Measurements from ENCODE around the gene OPCML. TPM values are rescaled to one million over a fixed set of nuclear protein-coding genes. Genes with fewer than 3 reads are reported as not detected.

OPCML gene
- total RNA-seq, 1 donor from 2014 or later = 1.7 TPM

DNA sequence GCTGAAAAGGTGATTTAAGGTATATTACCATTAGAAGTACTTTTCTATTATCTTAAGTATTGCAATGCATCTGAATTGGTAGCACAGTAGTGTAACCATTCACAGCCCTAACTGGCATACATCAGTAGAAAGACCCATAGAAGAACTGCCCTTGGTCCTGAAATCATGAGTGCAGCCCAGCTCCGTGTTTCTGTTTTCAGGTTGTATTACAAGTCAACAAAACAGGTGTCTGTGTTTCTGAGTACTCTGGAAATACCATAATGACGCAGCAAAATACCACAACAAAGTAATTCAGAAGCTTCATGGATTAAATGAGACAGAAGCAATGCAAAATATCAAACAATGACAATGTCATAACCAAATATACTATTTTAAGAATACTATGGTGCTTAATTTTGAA is 226.3 kb downstream of the OPCML start:
- Mint-ChIP-seq H3K27me3 (peaks cover 3% of the 10 kb centered on the region), H3K9me3 (ENCODE audit: low read depth) (peaks cover 10% of the 10 kb centered on the region), H3K4me3 (ENCODE audit: low read depth) (no peak overlapping the region), H3K27ac (no peak overlapping the region), H3K4me1 (ENCODE audit: low read depth) (no peaks in the 10 kb centered on the region), H3K36me3 (ENCODE audit: insufficient read depth) (no peaks in the 10 kb centered on the region)
- no peak for DNase-seq (ENCODE audit: low spot score, unreplicated experiment)
- TF ChIP-seq, protein P1, sequence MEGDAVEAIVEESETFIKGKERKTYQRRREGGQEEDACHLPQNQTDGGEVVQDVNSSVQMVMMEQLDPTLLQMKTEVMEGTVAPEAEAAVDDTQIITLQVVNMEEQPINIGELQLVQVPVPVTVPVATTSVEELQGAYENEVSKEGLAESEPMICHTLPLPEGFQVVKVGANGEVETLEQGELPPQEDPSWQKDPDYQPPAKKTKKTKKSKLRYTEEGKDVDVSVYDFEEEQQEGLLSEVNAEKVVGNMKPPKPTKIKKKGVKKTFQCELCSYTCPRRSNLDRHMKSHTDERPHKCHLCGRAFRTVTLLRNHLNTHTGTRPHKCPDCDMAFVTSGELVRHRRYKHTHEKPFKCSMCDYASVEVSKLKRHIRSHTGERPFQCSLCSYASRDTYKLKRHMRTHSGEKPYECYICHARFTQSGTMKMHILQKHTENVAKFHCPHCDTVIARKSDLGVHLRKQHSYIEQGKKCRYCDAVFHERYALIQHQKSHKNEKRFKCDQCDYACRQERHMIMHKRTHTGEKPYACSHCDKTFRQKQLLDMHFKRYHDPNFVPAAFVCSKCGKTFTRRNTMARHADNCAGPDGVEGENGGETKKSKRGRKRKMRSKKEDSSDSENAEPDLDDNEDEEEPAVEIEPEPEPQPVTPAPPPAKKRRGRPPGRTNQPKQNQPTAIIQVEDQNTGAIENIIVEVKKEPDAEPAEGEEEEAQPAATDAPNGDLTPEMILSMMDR (IDR thresholded peaks at IDR 0.05; ENCODE audit: unreplicated experiment) = no peak

DNA sequence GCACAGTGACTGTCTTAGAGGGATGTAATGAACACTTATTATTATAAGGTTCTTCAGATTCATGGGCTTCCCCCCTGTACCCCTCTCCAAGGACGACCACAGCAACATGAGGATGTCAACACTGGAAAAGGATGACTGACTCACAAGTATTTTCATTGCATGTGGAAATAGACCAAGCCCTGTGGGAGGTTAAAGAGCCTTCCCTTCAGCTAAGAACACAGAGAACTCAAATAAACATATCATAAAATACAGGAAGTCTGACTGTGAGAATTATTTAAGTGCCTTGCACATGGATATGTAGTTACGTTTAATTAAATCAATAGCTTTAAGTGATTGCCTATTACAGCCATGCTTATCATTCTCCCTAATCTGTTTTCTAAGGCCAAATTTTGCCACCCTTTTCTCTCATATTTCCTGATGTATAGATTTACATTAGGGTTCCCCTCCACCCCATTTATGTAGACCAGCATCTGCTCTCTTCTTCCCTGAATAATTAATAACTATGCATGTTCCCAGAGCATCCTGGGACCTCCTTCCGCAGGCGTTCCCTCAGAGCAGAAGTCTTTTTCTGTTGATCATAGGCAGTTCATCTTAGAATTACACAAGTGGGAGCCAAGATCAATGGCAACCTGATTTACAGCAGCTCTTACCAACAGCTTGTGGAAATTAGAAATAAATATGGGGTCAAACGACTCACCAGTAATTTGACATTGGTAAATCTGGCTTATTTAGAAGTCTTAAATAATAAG is 226.9 kb downstream of the OPCML start:
- TF ChIP-seq, protein P1 (IDR thresholded peaks at IDR 0.05; ENCODE audit: unreplicated experiment) = no peak
- peaks cover 3% of the 10 kb centered on the region for H3K27me3 Mint-ChIP-seq

DNA sequence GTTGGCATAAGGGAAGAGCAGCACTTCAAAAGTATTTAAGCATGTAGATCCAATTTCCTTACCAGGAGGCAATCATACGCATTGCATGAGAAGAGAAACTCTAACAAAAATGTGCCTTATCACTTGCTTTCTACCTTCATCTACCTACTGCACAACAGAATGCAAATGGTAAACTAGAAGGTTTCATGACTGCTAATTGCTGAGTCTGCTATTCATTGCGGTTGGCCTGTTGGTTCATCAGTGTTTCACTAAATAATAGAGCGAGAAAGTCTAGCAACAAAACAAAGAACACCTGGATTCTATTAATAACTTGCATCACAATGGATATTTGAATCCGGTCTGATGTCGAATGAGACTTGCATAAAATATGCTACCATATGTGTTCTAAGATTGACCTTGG is 229.0 kb downstream of the OPCML start:
- Mint-ChIP-seq H3K36me3 (ENCODE audit: insufficient read depth) (no peaks in the 10 kb centered on the region), H3K27ac (no peak overlapping the region), H3K27me3 (peaks cover 3% of the 10 kb centered on the region), H3K9me3 (ENCODE audit: low read depth) (peaks cover 3% of the 10 kb centered on the region), H3K4me1 (ENCODE audit: low read depth) (no peaks in the 10 kb centered on the region), H3K4me3 (ENCODE audit: low read depth) (no peak overlapping the region)
- no peak for DNase-seq (ENCODE audit: low spot score, unreplicated experiment)
- TF ChIP-seq, protein P1 (IDR thresholded peaks at IDR 0.05; ENCODE audit: unreplicated experiment) = no peak

More for the DNA sequence above, 226.9 kb downstream of the OPCML start:
- Mint-ChIP-seq H3K9me3 (ENCODE audit: low read depth) (peaks cover 10% of the 10 kb centered on the region), H3K4me3 (ENCODE audit: low read depth) (no peak overlapping the region), H3K4me1 (ENCODE audit: low read depth) (no peaks in the 10 kb centered on the region), H3K27ac (no peak overlapping the region), H3K36me3 (ENCODE audit: insufficient read depth) (no peaks in the 10 kb centered on the region)
- no peak for DNase-seq (ENCODE audit: low spot score, unreplicated experiment)

DNA sequence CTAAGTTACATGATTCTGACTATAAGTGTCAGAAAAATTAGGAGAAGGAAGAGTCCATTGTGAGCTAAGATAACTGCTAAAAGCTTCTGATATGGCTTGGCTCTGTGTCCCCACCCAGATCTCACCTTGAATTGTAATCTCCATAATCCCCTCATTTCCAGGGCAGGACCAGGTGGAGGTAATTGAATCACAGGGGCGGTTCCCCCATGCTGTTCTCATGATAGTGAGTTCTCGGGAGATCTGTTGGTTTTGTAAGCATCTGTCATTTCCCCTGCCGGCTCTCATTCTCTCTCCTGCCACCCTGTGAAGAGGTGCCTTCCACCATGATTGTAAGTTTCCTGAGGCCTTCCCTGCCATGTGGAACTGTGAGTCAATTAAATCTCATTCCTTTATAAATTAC is 230.2 kb downstream of the OPCML start:
- peaks cover 6% of the 10 kb centered on the region for H3K27me3 Mint-ChIP-seq

DNA sequence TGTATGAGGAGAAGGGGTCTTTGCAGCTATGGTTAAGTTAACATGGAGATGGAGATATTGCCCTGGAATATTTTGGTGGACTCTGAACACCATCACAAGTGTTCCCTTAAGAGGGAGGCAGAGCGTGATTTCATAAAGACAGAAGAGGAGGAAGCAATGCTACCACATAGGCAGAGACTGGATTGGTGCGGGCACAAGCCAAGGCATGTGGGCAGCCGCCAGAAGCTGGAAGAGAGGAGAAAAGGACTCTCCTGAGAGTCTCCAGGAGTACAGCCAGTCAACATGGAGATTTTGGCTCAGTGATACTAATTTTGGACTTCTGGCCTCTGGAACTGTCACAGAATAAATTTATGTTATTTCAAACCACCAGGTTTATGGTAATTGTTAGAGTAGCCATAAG is 231.6 kb downstream of the OPCML start:
- H3K27me3 Mint-ChIP-seq = peaks cover 6% of the 10 kb centered on the region
- H3K4me1 Mint-ChIP-seq (ENCODE audit: low read depth) = no peaks in the 10 kb centered on the region
- no peaks in the 10 kb centered on the region for H3K9me3 Mint-ChIP-seq (ENCODE audit: low read depth)
- no peaks in the 10 kb centered on the region for H3K36me3 Mint-ChIP-seq (ENCODE audit: insufficient read depth)
- TF ChIP-seq, protein P1 (IDR thresholded peaks at IDR 0.05; ENCODE audit: unreplicated experiment) = no peak
- H3K4me3 Mint-ChIP-seq (ENCODE audit: low read depth) = no peak overlapping the region
- H3K27ac Mint-ChIP-seq = no peak overlapping the region
- DNase-seq (ENCODE audit: low spot score, unreplicated experiment) = no peak

More for the DNA sequence above, 230.2 kb downstream of the OPCML start:
- Mint-ChIP-seq H3K36me3 (ENCODE audit: insufficient read depth) (no peaks in the 10 kb centered on the region), H3K27ac (no peak overlapping the region), H3K9me3 (ENCODE audit: low read depth) (no peaks in the 10 kb centered on the region), H3K4me3 (ENCODE audit: low read depth) (no peak overlapping the region), H3K4me1 (ENCODE audit: low read depth) (no peaks in the 10 kb centered on the region)
- TF ChIP-seq, protein P1 (IDR thresholded peaks at IDR 0.05; ENCODE audit: unreplicated experiment) = no peak
- no peak for DNase-seq (ENCODE audit: low spot score, unreplicated experiment)
